Nephron progenitor cell (in vitro differentiated cells): ENCODE data around the gene BAIAP2L2.
"Not testable (repeated sequence)": the region's sequence is repeated elsewhere in the genome, so short reads cannot be mapped to it uniquely, and the experiment has no call there.

Source experiments
- DNase-seq: peaks from one replicate; pipeline ENCODE4 v3.0.0; 2021
- H3K27ac Mint-ChIP-seq: 2 replicates; pipeline ENCODE4 v1.8.0; 2021; ENCODE audit warnings: mild to moderate bottlenecking, moderate library complexity, mixed read lengths
- H3K27me3 Mint-ChIP-seq: 2 replicates; pipeline ENCODE4 v1.8.0; 2021; ENCODE audit warnings: mild to moderate bottlenecking, low read depth, mixed read lengths; ENCODE audit not compliant: poor library complexity
- H3K36me3 Mint-ChIP-seq: 2 replicates; pipeline ENCODE4 v1.8.0; 2021; ENCODE audit warnings: low read depth, mixed read lengths
- H3K4me1 Mint-ChIP-seq: 2 replicates; pipeline ENCODE4 v1.8.0; 2021; ENCODE audit warnings: mixed read lengths
- H3K4me3 Mint-ChIP-seq: 2 replicates; pipeline ENCODE4 v1.8.0; 2021; ENCODE audit warnings: mild to moderate bottlenecking, moderate library complexity, mixed read lengths
- H3K9me3 Mint-ChIP-seq: 2 replicates; pipeline ENCODE4 v1.8.0; 2021; ENCODE audit warnings: mild to moderate bottlenecking, moderate library complexity, mixed read lengths
- TF ChIP-seq, protein P1 (sequence below): fragments of 200-600 bp; sonication (generic); IDR thresholded peaks from 2 replicates; pipeline ENCODE4 v1.5.0; 2021; ENCODE audit warnings: antibody characterized with exemption

Gene BAIAP2L2

DNA sequence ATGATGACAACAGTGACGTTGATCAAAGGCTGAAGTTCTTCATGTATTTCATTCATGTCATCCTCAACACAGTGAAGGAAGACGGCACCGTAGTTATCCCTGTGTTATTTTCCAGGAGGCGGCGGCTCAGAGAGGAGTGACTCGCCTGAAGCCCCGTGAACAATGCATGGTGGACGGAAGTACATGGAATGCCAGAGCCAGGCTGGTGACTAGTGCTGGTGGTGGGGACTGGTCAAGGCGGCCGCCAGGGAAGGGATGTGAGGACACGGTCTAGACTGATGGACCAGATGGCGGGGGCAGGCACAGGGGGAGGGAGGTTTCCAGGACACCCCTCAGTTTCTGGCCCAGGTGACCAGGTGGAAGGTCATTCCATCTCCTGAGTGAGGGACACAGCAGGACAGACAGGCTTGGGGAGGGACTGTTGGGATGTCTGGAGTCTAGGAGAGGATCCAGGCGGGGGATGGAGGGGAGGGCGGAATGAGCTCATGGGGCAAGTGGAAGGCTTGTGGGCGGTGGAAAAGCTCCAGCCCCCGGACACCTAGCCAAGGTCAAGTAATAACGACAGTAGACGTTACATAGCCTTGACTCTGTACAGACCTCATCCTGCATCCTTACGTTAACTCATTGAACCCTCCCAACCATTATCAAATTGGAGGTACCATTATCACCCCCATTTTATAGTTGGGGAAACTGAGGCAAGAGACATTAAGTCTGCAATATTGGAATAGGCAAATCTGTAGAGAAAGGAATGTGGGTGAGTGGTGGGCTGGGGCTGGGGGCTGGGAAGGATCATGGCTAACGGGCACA, 69.3 kb downstream of the BAIAP2L2 start:
- no peak overlapping the region for H3K4me3 Mint-ChIP-seq
- H3K27ac Mint-ChIP-seq, result no peak overlapping the region
- no peak for DNase-seq
- no peaks in the 10 kb centered on the region for H3K27me3 Mint-ChIP-seq
- no peaks in the 10 kb centered on the region for H3K9me3 Mint-ChIP-seq
- H3K36me3 Mint-ChIP-seq, result no peaks in the 10 kb centered on the region
- TF ChIP-seq, protein P1, sequence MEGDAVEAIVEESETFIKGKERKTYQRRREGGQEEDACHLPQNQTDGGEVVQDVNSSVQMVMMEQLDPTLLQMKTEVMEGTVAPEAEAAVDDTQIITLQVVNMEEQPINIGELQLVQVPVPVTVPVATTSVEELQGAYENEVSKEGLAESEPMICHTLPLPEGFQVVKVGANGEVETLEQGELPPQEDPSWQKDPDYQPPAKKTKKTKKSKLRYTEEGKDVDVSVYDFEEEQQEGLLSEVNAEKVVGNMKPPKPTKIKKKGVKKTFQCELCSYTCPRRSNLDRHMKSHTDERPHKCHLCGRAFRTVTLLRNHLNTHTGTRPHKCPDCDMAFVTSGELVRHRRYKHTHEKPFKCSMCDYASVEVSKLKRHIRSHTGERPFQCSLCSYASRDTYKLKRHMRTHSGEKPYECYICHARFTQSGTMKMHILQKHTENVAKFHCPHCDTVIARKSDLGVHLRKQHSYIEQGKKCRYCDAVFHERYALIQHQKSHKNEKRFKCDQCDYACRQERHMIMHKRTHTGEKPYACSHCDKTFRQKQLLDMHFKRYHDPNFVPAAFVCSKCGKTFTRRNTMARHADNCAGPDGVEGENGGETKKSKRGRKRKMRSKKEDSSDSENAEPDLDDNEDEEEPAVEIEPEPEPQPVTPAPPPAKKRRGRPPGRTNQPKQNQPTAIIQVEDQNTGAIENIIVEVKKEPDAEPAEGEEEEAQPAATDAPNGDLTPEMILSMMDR, result no peak
- H3K4me1 Mint-ChIP-seq, result peaks cover 50% of the 10 kb centered on the region

DNA sequence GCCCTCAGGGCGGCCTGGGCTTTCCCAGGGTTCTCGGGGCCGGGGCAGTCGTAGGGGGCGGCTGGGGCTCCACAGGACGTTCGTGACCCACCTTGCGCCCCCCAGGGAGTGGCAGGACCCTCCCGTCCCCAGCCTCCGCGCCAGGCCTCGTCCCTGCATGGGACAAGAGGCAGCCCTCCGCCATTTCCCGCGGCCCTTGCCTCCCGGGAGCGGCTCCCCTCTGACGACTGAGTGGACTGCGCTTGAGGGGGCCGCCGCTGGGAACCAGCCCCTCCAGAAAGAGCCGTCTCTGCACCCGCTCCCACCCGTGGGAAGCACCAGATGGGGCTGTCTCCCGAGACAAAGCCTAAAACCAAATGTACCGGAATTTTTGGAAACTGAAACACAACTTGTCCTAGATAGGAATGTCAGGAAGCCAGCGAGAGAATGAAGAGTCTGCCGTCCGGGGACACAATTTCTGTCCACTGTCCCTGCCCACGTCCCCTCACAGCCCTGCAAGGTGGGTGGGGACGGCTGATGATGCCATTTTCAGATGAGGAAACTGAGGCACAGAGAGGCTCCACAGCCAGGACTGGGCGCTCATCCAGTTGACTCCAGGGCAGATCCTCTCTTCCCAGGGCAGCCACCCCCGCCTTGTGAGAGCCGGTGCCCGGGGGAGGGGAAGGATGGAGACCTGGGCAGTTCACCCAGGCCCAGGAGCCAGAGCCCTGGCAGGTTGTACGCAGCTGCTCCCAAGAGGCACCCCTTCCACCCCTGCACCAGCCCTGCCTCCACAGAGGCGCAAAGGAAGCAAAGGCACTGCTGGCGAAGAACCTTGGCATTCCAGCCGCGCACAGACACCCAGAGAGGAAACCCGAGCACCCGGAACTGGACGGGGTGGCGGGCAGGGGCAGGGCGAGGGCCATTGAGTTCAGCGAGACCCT, 71.3 kb downstream of the BAIAP2L2 start:
- Mint-ChIP-seq H3K9me3 (no peaks in the 10 kb centered on the region), H3K27ac (peak overlapping the region; percentile 37), H3K4me1 (peaks cover 62% of the 10 kb centered on the region), H3K27me3 (no peaks in the 10 kb centered on the region), H3K4me3 (no peak overlapping the region), H3K36me3 (no peaks in the 10 kb centered on the region)
- DNase-seq, result no peak
- TF ChIP-seq, protein P1, result no peak

DNA sequence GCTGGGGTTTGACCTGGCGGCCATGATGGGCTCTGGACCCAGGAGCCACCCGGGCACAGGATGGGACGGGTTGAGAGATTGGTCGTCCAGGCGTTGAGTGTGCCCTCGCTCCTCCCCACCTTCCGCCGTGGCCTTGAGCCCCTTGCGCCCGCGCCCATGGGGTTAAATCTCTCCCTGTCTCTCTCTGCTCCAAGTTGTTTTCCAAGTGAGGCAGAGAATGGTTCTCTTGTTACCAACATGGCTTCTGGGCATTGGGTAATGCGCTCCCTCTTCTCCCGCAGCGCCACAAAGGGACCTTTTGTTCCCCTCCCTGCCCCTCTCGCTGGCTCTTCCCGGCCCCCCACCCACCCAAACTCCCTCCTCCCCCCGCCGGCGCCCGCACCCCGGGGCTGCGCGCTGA, 72.1 kb downstream of the BAIAP2L2 start:
- DNase-seq, result no peak
- Mint-ChIP-seq H3K27ac (no peak overlapping the region), H3K4me1 (peaks cover 68% of the 10 kb centered on the region), H3K27me3 (no peaks in the 10 kb centered on the region), H3K4me3 (no peak overlapping the region), H3K9me3 (no peaks in the 10 kb centered on the region), H3K36me3 (no peaks in the 10 kb centered on the region)
- TF ChIP-seq, protein P1, result no peak

DNA sequence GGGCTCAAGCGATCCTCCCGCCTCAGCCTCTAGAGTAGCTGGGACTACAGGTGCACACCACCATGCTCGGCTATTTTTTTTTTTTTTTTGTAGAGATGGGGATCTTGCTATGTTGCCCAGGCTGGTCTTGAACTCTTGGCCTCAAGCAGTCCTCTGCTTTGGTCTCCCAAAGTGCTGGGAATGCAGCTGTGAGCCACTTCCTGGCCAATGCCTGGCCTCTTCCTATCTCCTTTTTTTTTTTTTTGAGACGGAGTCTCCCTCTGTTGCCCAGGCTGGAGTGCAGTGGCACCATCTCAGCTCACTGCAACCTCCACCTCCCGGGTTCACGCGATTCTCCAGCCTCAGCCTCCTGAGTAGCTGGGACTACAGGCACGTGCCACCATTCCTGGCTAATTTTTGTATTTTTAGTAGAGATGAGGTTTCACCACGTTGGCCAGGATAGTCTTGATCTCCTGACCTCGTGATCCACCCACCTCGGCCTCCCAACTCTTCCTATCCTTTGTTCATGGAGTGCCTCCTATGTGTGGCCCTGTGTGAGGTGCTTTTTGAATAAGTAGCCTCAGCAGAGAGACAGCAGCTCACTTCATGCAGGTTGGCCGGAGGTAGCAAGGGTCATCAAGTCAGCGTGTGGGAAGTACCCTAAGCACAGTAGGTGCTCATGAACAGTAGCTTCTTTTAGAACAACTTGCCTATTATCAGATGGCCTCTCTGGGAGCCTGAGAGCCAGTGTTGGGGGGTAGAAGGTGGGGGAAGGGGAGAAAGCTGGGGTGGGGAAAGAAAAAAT, 72.9 kb downstream of the BAIAP2L2 start:
- not testable (repeated sequence) for H3K27me3 Mint-ChIP-seq, H3K36me3 Mint-ChIP-seq, H3K9me3 Mint-ChIP-seq, H3K4me3 Mint-ChIP-seq, DNase-seq, H3K27ac Mint-ChIP-seq
- H3K4me1 Mint-ChIP-seq, result peaks cover 72% of the 10 kb centered on the region

DNA sequence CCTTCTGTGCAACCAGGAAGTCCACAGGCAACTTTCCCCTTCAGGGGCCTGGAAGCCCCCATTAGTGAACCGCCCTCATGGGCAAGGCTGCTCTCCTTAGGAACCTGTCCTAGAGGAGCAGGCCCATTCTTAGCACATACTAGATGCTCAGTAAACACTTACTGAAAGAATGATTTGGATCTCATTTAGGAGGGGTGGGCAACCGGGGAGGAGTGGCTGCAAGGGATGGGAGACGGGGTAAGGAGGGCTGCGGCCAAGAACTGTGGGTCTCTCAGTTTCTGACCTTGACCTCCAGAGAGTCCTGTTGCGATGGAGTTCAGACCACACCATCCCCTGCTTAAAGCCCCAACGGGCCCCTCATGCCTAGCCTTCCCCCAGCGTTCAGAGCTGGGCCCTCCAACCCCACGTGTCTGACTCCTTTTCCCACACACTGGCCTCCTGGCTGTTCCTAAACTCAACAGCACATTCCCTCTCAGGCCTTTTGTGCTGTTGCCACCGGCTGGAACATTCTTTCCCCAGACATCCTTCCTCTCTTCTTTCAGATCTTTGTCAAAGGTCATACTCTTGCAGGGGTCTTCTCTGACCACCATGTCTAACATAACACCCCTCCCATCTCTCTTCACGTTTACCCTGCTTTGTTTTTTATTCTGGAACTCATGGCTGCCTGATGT, 74.0 kb downstream of the BAIAP2L2 start:
- H3K4me1 Mint-ChIP-seq, result peaks cover 81% of the 10 kb centered on the region
- H3K27me3 Mint-ChIP-seq, result peaks cover 4% of the 10 kb centered on the region
- H3K4me3 Mint-ChIP-seq, result peak overlapping the region; percentile 2
- DNase-seq, result no peak
- peak overlapping the region; percentile 62 for H3K27ac Mint-ChIP-seq
- no peaks in the 10 kb centered on the region for H3K36me3 Mint-ChIP-seq
- no peaks in the 10 kb centered on the region for H3K9me3 Mint-ChIP-seq
- TF ChIP-seq, protein P1, result no peak
